Mucosa of stomach (tissue), 1 donor: Measurements from ENCODE around the gene EPB41L1.
A peak's percentile ranks its signal among the peaks of the same experiment; 100 is the strongest.

Experiments
- H3K27me3 ChIP-seq: one replicate; pipeline ENCODE4 v1.7.0; 2013; ENCODE audit warnings: mild to moderate bottlenecking, low read length; ENCODE audit not compliant: control insufficient read depth, insufficient read depth
- H3K36me3 ChIP-seq: one replicate; pipeline ENCODE4 v1.7.0; 2013; ENCODE audit warnings: low read length; ENCODE audit not compliant: control insufficient read depth, insufficient read depth
- H3K4me1 ChIP-seq: one replicate; pipeline ENCODE4 v1.7.0; 2013; ENCODE audit warnings: mild to moderate bottlenecking, low read length; ENCODE audit not compliant: control insufficient read depth, insufficient read depth
- H3K4me3 ChIP-seq: one replicate; pipeline ENCODE4 v1.7.0; 2013; ENCODE audit warnings: low read length
- H3K9ac ChIP-seq: one replicate; pipeline ENCODE4 v1.7.0; 2013; ENCODE audit warnings: mild to moderate bottlenecking, low read length, moderate library complexity
- H3K9me3 ChIP-seq: one replicate; pipeline ENCODE4 v1.7.0; 2013; ENCODE audit warnings: mild to moderate bottlenecking, low read length, moderate library complexity; ENCODE audit not compliant: control insufficient read depth
- donor health status: Pancreatic carcinoma.

EPB41L1 gene

DNA sequence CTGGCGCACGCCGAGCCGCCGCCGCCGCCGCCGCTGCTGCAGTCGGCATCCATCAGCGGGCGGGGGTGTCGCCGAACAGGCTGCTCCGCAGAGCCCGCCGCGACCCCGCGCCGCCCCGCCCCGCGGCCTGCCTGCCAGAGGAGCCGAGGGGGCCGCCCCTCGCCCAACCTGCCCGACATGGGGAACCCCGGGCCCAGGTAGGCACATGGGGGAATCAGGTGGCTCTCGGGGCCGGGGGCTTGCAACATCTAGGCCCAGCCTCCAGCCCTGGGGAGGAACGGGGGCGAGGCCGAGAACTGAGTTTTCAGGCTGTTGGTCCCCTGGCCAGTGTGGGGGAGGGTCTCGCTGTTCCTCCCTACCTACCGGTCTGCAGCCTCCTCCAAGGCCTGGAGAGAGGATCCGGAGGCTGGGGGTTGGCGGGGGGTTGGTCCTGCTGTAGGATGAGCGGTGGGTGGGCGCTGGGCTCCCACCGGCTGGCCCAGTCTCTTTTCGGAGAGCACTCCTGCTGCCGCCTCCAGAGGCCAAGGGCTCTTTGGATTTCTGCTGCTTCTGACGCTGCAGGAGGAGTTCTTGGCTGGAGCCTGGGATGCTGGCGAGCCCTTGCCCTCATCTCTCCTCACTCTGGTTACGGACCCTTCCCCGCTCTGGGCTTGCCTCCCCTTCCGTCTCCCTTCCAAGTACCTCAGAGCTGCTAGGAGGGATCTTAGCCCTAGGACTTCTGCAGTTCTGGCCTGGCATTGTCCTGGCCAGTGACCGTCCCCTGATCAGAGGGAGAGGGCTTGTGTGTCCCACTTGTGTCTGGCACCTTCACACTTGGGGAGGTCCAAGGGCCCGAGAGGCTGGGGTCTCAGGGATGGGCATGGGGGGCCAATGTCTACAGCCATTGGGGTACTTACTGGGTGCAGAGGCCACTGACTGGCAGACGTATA is at the start of gene EPB41L1:
EPB41L1 (plus strand) TSS at position 41 of the 929 bp plus-strand sequence. CDS start 19,038 bp downstream, outside the sequence.
- no peaks in the 10 kb centered on the region for H3K36me3 ChIP-seq
- H3K4me1 ChIP-seq, result peaks cover 30% of the 10 kb centered on the region

DNA sequence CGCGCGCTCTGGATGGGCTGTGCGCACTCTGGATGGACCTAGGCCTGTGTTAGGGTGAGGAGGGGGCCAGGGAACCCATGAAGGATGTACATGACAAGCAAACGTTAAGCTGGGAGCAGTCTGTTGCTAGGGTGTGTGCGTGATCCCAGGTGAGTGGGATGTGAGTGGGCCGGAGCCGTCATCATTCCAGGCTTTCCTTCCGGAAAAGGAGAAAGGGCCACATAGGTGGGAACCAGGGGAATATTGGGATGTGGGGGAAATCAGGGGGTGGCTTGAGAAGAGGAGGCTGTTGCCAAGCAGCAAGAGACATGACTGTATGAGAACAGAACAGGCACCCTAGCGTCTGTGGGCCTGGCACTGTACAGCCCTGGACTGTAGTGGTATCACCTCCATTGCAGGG is 49.7 kb upstream of the EPB41L1 start:
- Histone ChIP-seq H3K4me1 (peaks cover 60% of the 10 kb centered on the region), H3K27me3 (no peaks in the 10 kb centered on the region), H3K9ac (no peak overlapping the region)

More for the DNA sequence above, at the start of gene EPB41L1:
- Histone ChIP-seq H3K27me3 (no peaks in the 10 kb centered on the region), H3K9me3 (no peaks in the 10 kb centered on the region), H3K4me3 (peak within 1 kb of the TSS; percentile 12), H3K9ac (peak within 1 kb of the TSS; percentile 60)

DNA sequence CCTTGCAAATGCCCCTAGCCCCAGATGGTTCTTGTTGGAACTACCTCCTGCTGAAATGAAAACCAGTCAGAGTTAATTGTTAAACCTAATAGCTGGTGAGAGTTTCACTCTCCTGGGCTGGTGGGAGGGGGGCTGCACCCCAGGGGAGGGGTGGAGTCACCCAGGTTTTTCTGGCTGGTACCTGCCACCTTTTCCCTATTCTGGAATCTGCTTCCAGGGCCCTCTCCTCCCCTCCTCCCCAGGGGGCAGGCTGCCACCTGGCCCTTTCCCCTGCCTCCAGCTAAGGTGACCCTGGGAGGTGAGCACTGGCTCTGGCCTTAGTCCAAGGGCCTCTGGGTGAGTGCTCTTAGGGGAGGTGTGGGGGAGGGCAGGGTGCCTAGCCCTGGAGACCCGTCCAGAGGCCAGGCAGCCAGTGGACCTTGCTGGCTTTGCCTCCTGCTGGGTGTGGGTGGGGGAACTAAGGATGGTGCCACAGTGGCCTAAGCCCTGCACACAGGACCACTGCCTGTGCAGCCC is 48.8 kb upstream of the EPB41L1 start:
- Histone ChIP-seq H3K4me1 (peaks cover 52% of the 10 kb centered on the region), H3K27me3 (no peaks in the 10 kb centered on the region), H3K9ac (no peak overlapping the region), H3K36me3 (no peaks in the 10 kb centered on the region), H3K9me3 (no peaks in the 10 kb centered on the region), H3K4me3 (no peak overlapping the region)

More for the DNA sequence above, 49.7 kb upstream of the EPB41L1 start:
- Histone ChIP-seq H3K36me3 (no peaks in the 10 kb centered on the region), H3K4me3 (no peak overlapping the region), H3K9me3 (no peaks in the 10 kb centered on the region)

DNA sequence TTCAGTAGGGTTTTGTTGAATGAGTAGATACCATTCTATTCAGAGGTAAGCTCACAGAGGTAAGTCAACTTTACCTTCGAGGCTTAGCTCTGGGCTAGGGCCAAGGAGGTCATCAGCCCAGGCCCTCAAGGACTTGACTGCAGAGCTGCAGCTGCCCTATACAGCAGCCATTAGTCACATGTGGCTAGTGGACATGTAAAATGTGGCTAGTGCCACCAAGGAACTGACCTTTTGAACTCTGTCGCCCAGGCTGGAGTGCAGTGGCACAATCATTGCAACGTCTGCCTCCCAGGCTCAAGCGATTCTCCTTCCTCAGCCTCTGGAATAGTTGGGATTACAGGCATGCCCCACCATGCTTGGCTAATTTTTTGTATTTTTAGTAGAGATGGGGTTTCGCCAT is 47.9 kb upstream of the EPB41L1 start:
- Histone ChIP-seq H3K4me3 (no peak overlapping the region), H3K36me3 (no peaks in the 10 kb centered on the region), H3K9ac (no peak overlapping the region), H3K27me3 (no peaks in the 10 kb centered on the region), H3K4me1 (peaks cover 52% of the 10 kb centered on the region), H3K9me3 (no peaks in the 10 kb centered on the region)

DNA sequence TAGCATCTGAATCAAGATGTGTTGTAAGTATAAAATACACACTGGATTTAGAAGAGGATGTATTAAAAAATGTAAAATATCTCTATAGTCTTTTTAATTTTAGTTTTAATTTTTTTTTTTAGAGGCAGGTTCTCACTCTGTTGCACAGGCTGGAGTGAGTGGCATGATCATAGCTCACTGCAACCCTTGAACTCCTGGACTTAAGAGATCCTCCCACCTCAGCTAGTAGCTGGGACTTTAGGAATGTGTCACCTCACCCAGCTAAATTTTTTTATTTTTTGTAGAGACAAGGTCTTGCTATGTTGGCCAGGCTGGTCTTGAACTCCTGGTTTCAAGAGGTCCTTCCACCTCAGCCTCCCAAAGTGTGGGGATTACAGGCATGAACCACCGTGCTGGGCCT is 46.7 kb upstream of the EPB41L1 start:
- no peak overlapping the region for H3K4me3 ChIP-seq
- no peaks in the 10 kb centered on the region for H3K27me3 ChIP-seq
- H3K9ac ChIP-seq, result no peak overlapping the region
- H3K9me3 ChIP-seq, result no peaks in the 10 kb centered on the region
- no peaks in the 10 kb centered on the region for H3K36me3 ChIP-seq
- H3K4me1 ChIP-seq, result peaks cover 55% of the 10 kb centered on the region

DNA sequence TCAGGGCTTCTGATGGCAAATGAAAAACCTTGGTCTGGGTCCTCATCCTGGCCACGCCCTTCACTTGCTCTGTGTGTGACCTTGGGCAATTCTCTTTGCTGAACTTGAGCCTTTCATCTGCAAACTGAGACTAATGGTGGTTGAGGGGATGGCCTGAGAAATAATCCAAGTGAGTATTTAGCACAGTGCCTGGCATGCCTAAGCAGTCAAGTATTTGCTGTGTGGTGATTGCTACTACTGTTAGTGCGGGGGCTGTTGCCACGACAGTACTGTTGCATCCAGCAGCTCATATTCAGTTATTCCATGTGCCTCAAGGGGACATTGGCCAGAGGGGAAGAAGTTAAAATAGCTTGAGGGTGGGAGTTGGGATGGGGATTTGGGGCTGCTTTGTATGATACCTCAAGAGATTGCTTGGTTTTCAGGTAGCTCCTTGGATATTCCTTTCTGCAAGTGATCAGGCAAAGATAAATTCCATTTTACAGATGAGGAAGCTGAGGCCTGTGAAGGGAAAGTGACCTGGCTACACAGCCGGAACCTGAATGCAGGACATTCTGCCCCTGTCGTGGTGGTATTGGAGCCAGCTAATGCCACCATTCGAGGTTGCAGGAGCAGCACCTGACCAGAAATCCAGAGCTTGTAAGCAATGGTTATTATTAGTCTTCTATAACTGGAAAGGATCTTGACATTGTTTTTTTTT is 45.1 kb upstream of the EPB41L1 start:
- Histone ChIP-seq H3K36me3 (no peaks in the 10 kb centered on the region), H3K4me3 (no peak overlapping the region), H3K27me3 (no peaks in the 10 kb centered on the region), H3K9ac (no peak overlapping the region), H3K4me1 (peaks cover 55% of the 10 kb centered on the region), H3K9me3 (no peaks in the 10 kb centered on the region)

DNA sequence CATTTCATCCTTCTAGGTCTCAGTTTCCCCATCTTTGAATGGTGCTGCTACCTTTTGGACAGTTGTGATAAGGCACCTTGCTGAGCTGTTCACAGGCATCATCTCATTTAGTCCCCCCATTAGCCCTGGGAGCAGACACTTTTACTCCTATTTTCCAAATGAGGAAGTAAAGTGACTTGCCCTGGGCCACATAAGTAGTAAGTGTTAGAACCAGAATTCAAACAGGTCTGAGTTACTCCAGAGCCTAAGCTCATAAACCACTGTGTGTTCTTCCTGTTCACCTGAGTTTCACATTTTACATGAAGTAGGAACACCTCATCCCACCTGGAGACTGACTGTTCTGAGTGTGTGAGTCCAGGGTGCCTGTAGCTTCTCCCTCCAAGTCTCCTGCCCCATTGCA is 43.5 kb upstream of the EPB41L1 start:
- Histone ChIP-seq H3K4me3 (no peak overlapping the region), H3K9ac (no peak overlapping the region), H3K9me3 (no peaks in the 10 kb centered on the region), H3K27me3 (no peaks in the 10 kb centered on the region), H3K36me3 (no peaks in the 10 kb centered on the region), H3K4me1 (peaks cover 41% of the 10 kb centered on the region)

DNA sequence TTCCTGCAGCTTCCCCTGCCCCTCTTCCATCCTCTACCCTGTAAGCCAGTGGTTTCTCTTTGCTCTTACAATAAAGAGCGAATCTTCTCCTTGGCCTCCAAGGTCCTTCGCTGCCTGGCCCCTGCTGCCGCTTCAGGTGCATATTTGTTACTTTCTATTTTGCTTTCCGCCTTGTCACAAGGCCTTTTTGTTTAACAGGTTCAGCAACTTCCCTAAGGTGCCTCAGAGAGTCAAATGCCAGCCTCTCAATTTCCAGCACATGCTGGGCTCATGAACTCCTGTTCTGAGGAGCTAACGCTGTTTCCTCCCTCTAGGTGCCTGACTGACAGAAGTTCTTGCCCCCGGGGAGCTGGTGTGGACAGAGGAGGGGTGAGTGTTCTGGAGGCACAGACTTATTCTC is 42.4 kb upstream of the EPB41L1 start:
- Histone ChIP-seq H3K9ac (peak overlapping the region; percentile 38), H3K4me3 (no peak overlapping the region), H3K27me3 (no peaks in the 10 kb centered on the region), H3K4me1 (peaks cover 39% of the 10 kb centered on the region), H3K36me3 (no peaks in the 10 kb centered on the region), H3K9me3 (no peaks in the 10 kb centered on the region)

DNA sequence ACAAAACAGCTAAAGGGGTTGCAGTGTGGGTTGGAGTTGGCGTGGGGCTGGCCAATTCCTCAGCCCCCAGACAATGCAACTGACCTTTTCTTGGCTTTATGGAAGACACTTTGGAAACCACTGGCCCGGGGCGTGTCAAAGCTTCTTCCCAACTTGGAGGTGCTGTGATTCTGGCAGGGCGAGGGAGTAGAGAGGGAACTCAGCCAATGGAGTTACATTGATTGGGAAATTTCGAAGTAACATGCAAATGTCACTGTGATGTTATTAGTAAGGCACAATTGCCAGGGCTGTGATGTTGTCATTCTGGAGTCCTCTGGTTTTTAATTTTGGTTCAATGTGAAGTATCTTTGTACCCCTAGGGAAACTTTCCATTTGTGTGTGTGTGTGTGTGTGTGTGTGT is 41.5 kb upstream of the EPB41L1 start:
- Histone ChIP-seq H3K36me3 (no peaks in the 10 kb centered on the region), H3K9ac (no peak overlapping the region), H3K4me3 (no peak overlapping the region), H3K4me1 (peaks cover 48% of the 10 kb centered on the region), H3K9me3 (no peaks in the 10 kb centered on the region), H3K27me3 (no peaks in the 10 kb centered on the region)

DNA sequence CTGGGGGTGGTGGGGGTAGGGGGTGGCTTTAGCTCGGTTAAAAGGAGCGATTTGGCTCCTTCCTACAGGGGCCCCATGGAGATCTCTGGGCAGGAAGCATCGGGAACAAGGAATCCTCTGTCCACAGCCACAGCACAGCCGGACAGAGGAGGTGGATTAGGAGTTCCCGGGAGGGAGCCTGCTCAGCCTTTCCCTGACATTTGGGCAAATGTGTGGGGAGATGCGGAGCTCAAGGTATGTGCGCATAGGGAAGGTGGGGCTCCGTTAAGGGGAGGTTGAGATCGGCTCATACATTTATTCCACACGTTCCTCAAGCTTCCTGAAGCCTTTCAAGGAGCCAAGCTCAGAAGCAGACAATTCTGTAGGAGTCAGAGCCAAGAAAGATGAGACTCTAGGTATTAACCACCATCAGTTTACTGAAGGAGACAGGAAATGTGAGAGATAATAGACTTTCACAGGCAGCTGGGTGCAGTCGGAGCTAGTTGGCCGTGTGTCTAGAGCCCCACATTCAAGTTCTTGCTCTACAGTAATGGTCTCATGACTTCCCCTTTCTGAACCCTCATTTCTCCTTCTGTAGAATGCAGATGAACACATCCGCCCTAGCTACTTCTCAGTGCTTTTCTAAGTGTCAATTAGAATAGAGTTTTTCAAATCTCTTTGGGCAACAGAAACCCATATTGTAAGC is 40.8 kb upstream of the EPB41L1 start:
- Histone ChIP-seq H3K27me3 (no peaks in the 10 kb centered on the region), H3K36me3 (no peaks in the 10 kb centered on the region), H3K9me3 (no peaks in the 10 kb centered on the region), H3K9ac (no peak overlapping the region), H3K4me1 (peaks cover 52% of the 10 kb centered on the region), H3K4me3 (no peak overlapping the region)

DNA sequence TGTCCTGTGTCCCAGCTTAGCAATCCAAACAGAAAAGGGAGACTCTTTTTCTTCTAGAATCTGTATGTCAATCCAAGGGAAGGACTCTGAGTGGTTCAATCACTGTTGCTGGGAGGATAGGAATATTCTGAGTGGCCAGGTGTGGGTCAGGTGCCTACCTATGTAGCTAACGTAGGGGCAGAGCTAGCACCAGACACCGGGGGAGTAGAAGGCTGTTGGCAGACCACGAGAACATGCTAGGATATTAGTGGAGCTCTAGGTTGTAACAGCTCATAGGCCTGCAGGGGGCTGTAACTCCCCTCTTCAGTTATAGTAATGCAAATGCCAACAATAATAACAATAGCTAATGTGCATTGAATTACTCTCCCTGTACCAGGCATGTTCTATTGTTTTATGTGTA is 39.8 kb upstream of the EPB41L1 start:
- no peak overlapping the region for H3K4me3 ChIP-seq
- no peaks in the 10 kb centered on the region for H3K9me3 ChIP-seq
- H3K27me3 ChIP-seq, result no peaks in the 10 kb centered on the region
- H3K9ac ChIP-seq, result no peak overlapping the region
- H3K4me1 ChIP-seq, result peaks cover 52% of the 10 kb centered on the region
- H3K36me3 ChIP-seq, result no peaks in the 10 kb centered on the region
